Sciatic nerve (tissue), 2 donors: Measurements from ENCODE around the gene ABLIM2. TPM values are rescaled to one million over a fixed set of nuclear protein-coding genes. Genes with fewer than 3 reads are reported as not detected.

Experiments used
- ATAC-seq: fragments of 200-7000 bp; cut with Tn5 transposase; one replicate; pipeline ENCODE4 v1.9.1; 2020; ENCODE audit warnings: mild to moderate bottlenecking, moderate library complexity
- DNase-seq: peaks from one replicate; pipeline ENCODE4 v3.0.0-alpha.2; 2020; ENCODE audit warnings: low spot score
- intact Hi-C: fragments of 100-400 bp; cut with DNase I; formaldehyde crosslinking; loops from one replicate; pipeline ENCODE4 v1.14.2; 2022
- total RNA-seq: library from RNA; stranded (reverse); fragmentation: NEBNext Ultra II Directional; extraction: Animal tissue kit (Norgen Biotek cat#: 25700); gene quantifications from one replicate; pipeline ENCODE4 v1.2.1, GENCODE V29; 2021
- donor health status: DM: no; HTN: no; CAD: no.
- donor health status: DM: no; HTN: no; CAD: no.

The ABLIM2 gene
- total RNA-seq, 1 donor from 2014 or later, result 44.4 TPM

GRCh38 chr4:8195431-8195830 is 36.8 kb upstream of the ABLIM2 start:
- intact Hi-C loops, result no loop called here
- ATAC-seq (no peak), DNase-seq (no peak)

GRCh38 chr4:8194306-8195242 is 36.0 kb upstream of the ABLIM2 start:
- ATAC-seq (no peak), DNase-seq (no peak)
- intact Hi-C loops, result no loop called here

- ATAC-seq (peak; percentile 43), DNase-seq (no peak)
- intact Hi-C loops, result no loop called here
These were observed 34.4 kb upstream of the ABLIM2 start for GRCh38 chr4:8192748-8193738.

- no peak for DNase-seq
- ATAC-seq, result peak; percentile 72
- intact Hi-C loops, result no loop called here
These were observed 32.6 kb upstream of the ABLIM2 start for GRCh38 chr4:8191136-8191747.

- DNase-seq (no peak), ATAC-seq (no peak)
- intact Hi-C loops, result no loop called here
These were observed 31.2 kb upstream of the ABLIM2 start for GRCh38 chr4:8189551-8190466.

- no peak for DNase-seq
These were observed 30.3 kb upstream of the ABLIM2 start for GRCh38 chr4:8188743-8189550.

GRCh38 chr4:8188085-8188484 is 29.5 kb upstream of the ABLIM2 start:
- DNase-seq, result no peak
- ATAC-seq, result no peak
- intact Hi-C loops, result no loop called here

More at GRCh38 chr4:8188743-8189550, 30.3 kb upstream of the ABLIM2 start:
- ATAC-seq, result no peak
- intact Hi-C loops, result no loop called here

- peak; percentile 34 for ATAC-seq
- intact Hi-C loops, result no loop called here
- no peak for DNase-seq
These were observed 27.3 kb upstream of the ABLIM2 start for GRCh38 chr4:8185930-8186329.

- intact Hi-C loops, result no loop called here
- DNase-seq (no peak), ATAC-seq (peak; percentile 47)
These were observed 26.7 kb upstream of the ABLIM2 start for GRCh38 chr4:8185295-8185694.

- intact Hi-C loops, result no loop called here
- no peak for DNase-seq
- no peak for ATAC-seq
These were observed 25.4 kb upstream of the ABLIM2 start for GRCh38 chr4:8184061-8184460.

GRCh38 chr4:8182858-8183725 is 24.5 kb upstream of the ABLIM2 start:
- intact Hi-C loops, result no loop called here
- DNase-seq (peak; percentile 92), ATAC-seq (peak; percentile 89)

GRCh38 chr4:8182294-8182693 is 23.7 kb upstream of the ABLIM2 start:
- intact Hi-C loops, result no loop called here
- ATAC-seq (no peak), DNase-seq (no peak)

GRCh38 chr4:8181844-8182243 is 23.2 kb upstream of the ABLIM2 start:
- intact Hi-C loops, result no loop called here
- peak; percentile 40 for ATAC-seq
- DNase-seq, result no peak

GRCh38 chr4:8181119-8181518 is 22.5 kb upstream of the ABLIM2 start:
- DNase-seq (no peak), ATAC-seq (no peak)
- intact Hi-C loops, result no loop called here

- intact Hi-C loops, result no loop called here
- ATAC-seq, result no peak
These were observed 21.9 kb upstream of the ABLIM2 start for GRCh38 chr4:8180310-8181093.

GRCh38 chr4:8179771-8180170 is 21.2 kb upstream of the ABLIM2 start:
- DNase-seq (no peak), ATAC-seq (no peak)
- intact Hi-C loops, result no loop called here

More at GRCh38 chr4:8180310-8181093, 21.9 kb upstream of the ABLIM2 start:
- DNase-seq, result no peak
